HepG2 (cell line): ENCODE data around the gene NFATC2. TPM values are rescaled to one million over a fixed set of nuclear protein-coding genes. Genes with fewer than 3 reads are reported as not detected.

ENCODE experiments used
- BRCA1 ChIP-seq: sonication (generic); formaldehyde crosslinking; IDR thresholded peaks from 2 replicates; pipeline ENCODE4 v1.4.0; 2020; ENCODE audit warnings: missing genetic modification reagents
- CCDC6 ChIP-seq: sonication (generic); formaldehyde crosslinking; IDR thresholded peaks from 2 replicates; pipeline ENCODE4 v1.8.1; 2022; ENCODE audit warnings: mild to moderate bottlenecking, missing genetic modification reagents, moderate library complexity
- CENPX ChIP-seq: sonication (generic); formaldehyde crosslinking; IDR thresholded peaks from 2 replicates; pipeline ENCODE4 v1.9.0; 2021; ENCODE audit warnings: mild to moderate bottlenecking, missing genetic modification reagents, moderate library complexity
- DMAP1 ChIP-seq: IDR thresholded peaks from 2 replicates; pipeline ENCODE4 v1.6.1; 2016
- HNF4A ChIP-seq: sonication (generic); formaldehyde crosslinking; IDR thresholded peaks from 2 replicates; pipeline ENCODE4 v1.4.0; 2020; ENCODE audit warnings: missing genetic modification reagents
- NFATC3 ChIP-seq: sonication (generic); formaldehyde crosslinking; IDR thresholded peaks from 2 replicates; pipeline ENCODE4 v1.5.1; 2020; ENCODE audit warnings: mild to moderate bottlenecking, missing genetic modification reagents
- NFE2 ChIP-seq: sonication (generic); formaldehyde crosslinking; IDR thresholded peaks from 2 replicates; pipeline ENCODE4 v1.4.0; 2020; ENCODE audit warnings: missing genetic modification reagents
- PCBP1 ChIP-seq: fragments of 200-400 bp; formaldehyde crosslinking; IDR thresholded peaks from 2 replicates; pipeline ENCODE4 v1.6.1; 2017; ENCODE audit warnings: mild to moderate bottlenecking, low read depth, low read length, borderline replicate concordance
- POLR2G ChIP-seq: fragments of 200-400 bp; formaldehyde crosslinking; IDR thresholded peaks from 2 replicates; pipeline ENCODE4 v1.6.1; 2018; ENCODE audit warnings: mild to moderate bottlenecking, low read depth, low read length, moderate library complexity
- SKI ChIP-seq: fragments of 450-650 bp; IDR thresholded peaks from one replicate; pipeline ENCODE4 v1.6.1; 2018; ENCODE audit warnings: mild to moderate bottlenecking; ENCODE audit not compliant: partially characterized antibody
- SOX6 ChIP-seq, 2 experiments: fragments of 450-650 bp in 1 of 2; sonication (generic) in 1 of 2; formaldehyde crosslinking in 1 of 2; IDR thresholded peaks; 2 replicates each; pipeline versions ENCODE4 v1.4.0 to v1.6.1; 2017 to 2020; ENCODE audit warnings: antibody characterized with exemption in 1 of 2, mild to moderate bottlenecking in 1 of 2, missing genetic modification reagents in 1 of 2
- TBP ChIP-seq: sonication (generic); formaldehyde crosslinking; IDR thresholded peaks from 2 replicates; pipeline ENCODE4 v1.5.0; 2020; ENCODE audit warnings: missing genetic modification reagents
- ZNF180 ChIP-seq: sonication (generic); formaldehyde crosslinking; IDR thresholded peaks from 2 replicates; pipeline ENCODE4 v1.4.0; 2020; ENCODE audit warnings: low read depth, missing genetic modification reagents, borderline replicate concordance
- ZNF782 ChIP-seq: sonication (generic); formaldehyde crosslinking; IDR thresholded peaks from 2 replicates; pipeline ENCODE4 v1.4.0; 2020; ENCODE audit warnings: missing genetic modification reagents, mild to moderate bottlenecking, borderline replicate concordance
- ZSCAN20 ChIP-seq: sonication (generic); formaldehyde crosslinking; IDR thresholded peaks from 2 replicates; pipeline ENCODE4 v1.4.0; 2020; ENCODE audit warnings: missing genetic modification reagents, mild to moderate bottlenecking, borderline replicate concordance
- polyA plus RNA-seq, 8 experiments: library from polyadenylated mRNA; depleted of rRNA in 3 of 8; stranded (reverse) in 7 of 8; unstranded in 1 of 8; fragments of >200 nt; fragmentation: Illumina TruSeq in 4 of 8; extraction: Trizol in 4 of 8; gene quantifications; 2 replicates each; pipeline versions ENCODE4 v1.2.1 to v1.2.3, GENCODE V29; 2011 to 2016; ENCODE audit warnings: low read depth in 4 of 8, missing spikeins in 1 of 8, mixed read lengths in 1 of 8; ENCODE audit not compliant: insufficient read depth in 1 of 8
- total RNA-seq, 5 experiments: library from RNA; depleted of rRNA; stranded (reverse); fragments of >200 nt; fragmentation: Illumina TruSeq; extraction: Trizol; gene quantifications; 2 replicates each; pipeline ENCODE4 v1.2.3, GENCODE V29; 2016; ENCODE audit warnings: low read depth in 1 of 5
- TF ChIP-seq, protein P1 (sequence below): sonication (generic); formaldehyde crosslinking; IDR thresholded peaks from 2 replicates; pipeline ENCODE4 v1.5.1; 2020; ENCODE audit warnings: missing genetic modification reagents, mild to moderate bottlenecking, borderline replicate concordance
- TF ChIP-seq, protein P2 (sequence below): IDR thresholded peaks from 2 replicates; pipeline ENCODE4 v1.6.1; 2016
- TF ChIP-seq, protein P3 (sequence below): sonication (generic); formaldehyde crosslinking; IDR thresholded peaks from 2 replicates; pipeline ENCODE4 v1.8.0; 2022; ENCODE audit warnings: missing genetic modification reagents, low read depth, mild to moderate bottlenecking, borderline replicate concordance
- TF ChIP-seq, protein P4 (sequence below): sonication (generic); formaldehyde crosslinking; IDR thresholded peaks from 2 replicates; pipeline ENCODE4 v1.4.0; 2020; ENCODE audit warnings: mild to moderate bottlenecking, low read depth, missing genetic modification reagents
- TF ChIP-seq, protein P5 (sequence below): sonication (generic); formaldehyde crosslinking; IDR thresholded peaks from 2 replicates; pipeline ENCODE4 v1.8.0; 2022; ENCODE audit warnings: missing genetic modification reagents, mild to moderate bottlenecking, moderate library complexity, borderline replicate concordance

Gene NFATC2
- total and polyA plus RNA-seq, 2 of the 13 experiments (the other 11 are each of a cell fraction or from before 2014, with no cell fraction given), result 1.9 to 3.3 TPM

DNA sequence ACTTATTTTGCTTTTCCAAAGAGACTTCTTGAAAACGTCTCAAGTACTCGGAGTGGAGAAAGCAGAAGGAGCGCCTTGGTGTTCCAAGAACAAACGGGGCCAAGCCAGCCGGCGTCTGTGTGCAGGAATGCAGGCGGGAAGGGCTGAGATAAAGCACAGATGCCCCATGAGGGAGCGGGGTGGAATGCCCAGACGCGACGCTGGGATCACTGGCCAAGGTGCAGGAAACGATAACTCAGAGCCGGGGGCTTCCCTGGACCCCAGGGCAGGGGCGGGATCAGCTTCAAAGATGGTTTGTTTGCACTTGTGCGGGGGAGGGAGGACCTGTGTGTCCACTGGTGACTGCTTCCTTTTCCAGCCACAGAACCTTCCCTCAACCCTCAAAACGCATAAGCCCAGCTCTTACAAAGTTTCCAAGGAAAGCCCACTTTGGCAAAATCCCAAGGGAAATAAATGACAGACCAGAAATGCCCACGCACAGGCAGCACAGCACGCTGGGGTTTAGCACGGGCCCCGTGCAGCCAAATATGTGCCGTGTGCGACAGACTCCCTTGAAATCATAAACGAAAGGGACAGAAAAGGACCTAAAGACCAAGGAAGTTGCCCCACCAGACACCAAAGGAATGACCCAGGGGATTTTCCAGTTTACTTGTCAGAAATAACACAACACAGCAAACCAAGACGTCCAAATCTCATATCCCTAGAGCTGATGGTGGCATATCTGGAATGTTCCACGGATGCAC lies 113.9 kb downstream of the NFATC2 start (continued):
- 0 out of 2 replicates have a peak, but pooled peaks have one; percentile 44 for TF ChIP-seq ZNF180
- TF ChIP-seq, protein P1, sequence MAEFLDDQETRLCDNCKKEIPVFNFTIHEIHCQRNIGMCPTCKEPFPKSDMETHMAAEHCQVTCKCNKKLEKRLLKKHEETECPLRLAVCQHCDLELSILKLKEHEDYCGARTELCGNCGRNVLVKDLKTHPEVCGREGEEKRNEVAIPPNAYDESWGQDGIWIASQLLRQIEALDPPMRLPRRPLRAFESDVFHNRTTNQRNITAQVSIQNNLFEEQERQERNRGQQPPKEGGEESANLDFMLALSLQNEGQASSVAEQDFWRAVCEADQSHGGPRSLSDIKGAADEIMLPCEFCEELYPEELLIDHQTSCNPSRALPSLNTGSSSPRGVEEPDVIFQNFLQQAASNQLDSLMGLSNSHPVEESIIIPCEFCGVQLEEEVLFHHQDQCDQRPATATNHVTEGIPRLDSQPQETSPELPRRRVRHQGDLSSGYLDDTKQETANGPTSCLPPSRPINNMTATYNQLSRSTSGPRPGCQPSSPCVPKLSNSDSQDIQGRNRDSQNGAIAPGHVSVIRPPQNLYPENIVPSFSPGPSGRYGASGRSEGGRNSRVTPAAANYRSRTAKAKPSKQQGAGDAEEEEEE, result no peak
- TF ChIP-seq SKI, result peak; percentile 67
- TF ChIP-seq ZSCAN20 (CRISPR knock-in tag), result peak; percentile 63; the same call in 1 of the 2 replicates
- no peak for TF ChIP-seq CENPX
- TF ChIP-seq PCBP1, result 0 out of 2 replicates have a peak, but pooled peaks have one; percentile 59
- TF ChIP-seq, protein P2, sequence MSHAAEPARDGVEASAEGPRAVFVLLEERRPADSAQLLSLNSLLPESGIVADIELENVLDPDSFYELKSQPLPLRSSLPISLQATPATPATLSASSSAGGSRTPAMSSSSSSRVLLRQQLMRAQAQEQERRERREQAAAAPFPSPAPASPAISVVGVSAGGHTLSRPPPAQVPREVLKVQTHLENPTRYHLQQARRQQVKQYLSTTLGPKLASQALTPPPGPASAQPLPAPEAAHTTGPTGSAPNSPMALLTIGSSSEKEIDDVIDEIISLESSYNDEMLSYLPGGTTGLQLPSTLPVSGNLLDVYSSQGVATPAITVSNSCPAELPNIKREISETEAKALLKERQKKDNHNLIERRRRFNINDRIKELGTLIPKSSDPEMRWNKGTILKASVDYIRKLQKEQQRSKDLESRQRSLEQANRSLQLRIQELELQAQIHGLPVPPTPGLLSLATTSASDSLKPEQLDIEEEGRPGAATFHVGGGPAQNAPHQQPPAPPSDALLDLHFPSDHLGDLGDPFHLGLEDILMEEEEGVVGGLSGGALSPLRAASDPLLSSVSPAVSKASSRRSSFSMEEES, result peak; percentile 53; the same call in 1 of the 2 replicates
- 0 out of 2 replicates have a peak, but pooled peaks have one; percentile 35 for TF ChIP-seq TBP (CRISPR knock-in tag)
- TF ChIP-seq SOX6 (IDR thresholded peaks at IDR 0.05), result no peak
- TF ChIP-seq SOX6 (CRISPR knock-in tag; IDR thresholded peaks at IDR 0.05), result peak; percentile 84
- no peak for TF ChIP-seq NFE2
- peak; percentile 87 for TF ChIP-seq BRCA1 (CRISPR knock-in tag)
- 0 out of 2 replicates have a peak, but pooled peaks have one; percentile 40 for TF ChIP-seq DMAP1
- TF ChIP-seq CCDC6 (CRISPR knock-in tag), result no peak
- peak; percentile 86 for TF ChIP-seq HNF4A (CRISPR knock-in tag)
- no peak for TF ChIP-seq POLR2G
- peak; percentile 52; the same call in 1 of the 2 replicates for TF ChIP-seq ZNF782 (CRISPR knock-in tag)
- TF ChIP-seq, protein P3, sequence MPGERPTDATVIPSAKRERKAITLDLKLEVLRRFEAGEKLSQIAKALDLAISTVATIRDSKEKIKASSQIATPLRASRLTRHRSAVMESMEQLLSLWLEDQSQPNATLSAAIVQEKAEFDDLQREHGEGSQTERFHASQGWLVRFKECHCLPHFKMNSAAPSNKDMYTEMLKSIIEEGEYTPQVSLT, result no peak; the same call in 1 of the 2 replicates
- no peak for TF ChIP-seq NFATC3 (CRISPR knock-in tag)
- TF ChIP-seq, protein P4, sequence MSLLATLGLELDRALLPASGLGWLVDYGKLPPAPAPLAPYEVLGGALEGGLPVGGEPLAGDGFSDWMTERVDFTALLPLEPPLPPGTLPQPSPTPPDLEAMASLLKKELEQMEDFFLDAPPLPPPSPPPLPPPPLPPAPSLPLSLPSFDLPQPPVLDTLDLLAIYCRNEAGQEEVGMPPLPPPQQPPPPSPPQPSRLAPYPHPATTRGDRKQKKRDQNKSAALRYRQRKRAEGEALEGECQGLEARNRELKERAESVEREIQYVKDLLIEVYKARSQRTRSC (CRISPR knock-in tag), result no peak
- TF ChIP-seq, protein P5, sequence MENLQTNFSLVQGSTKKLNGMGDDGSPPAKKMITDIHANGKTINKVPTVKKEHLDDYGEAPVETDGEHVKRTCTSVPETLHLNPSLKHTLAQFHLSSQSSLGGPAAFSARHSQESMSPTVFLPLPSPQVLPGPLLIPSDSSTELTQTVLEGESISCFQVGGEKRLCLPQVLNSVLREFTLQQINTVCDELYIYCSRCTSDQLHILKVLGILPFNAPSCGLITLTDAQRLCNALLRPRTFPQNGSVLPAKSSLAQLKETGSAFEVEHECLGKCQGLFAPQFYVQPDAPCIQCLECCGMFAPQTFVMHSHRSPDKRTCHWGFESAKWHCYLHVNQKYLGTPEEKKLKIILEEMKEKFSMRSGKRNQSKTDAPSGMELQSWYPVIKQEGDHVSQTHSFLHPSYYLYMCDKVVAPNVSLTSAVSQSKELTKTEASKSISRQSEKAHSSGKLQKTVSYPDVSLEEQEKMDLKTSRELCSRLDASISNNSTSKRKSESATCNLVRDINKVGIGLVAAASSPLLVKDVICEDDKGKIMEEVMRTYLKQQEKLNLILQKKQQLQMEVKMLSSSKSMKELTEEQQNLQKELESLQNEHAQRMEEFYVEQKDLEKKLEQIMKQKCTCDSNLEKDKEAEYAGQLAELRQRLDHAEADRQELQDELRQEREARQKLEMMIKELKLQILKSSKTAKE, result peak; percentile 85; the same call in 1 of the 2 replicates
